HG03135 (cell line): ENCODE results near the gene BRIX1.
"Not testable (repeated sequence)": the region's sequence is repeated elsewhere in the genome, so short reads cannot be mapped to it uniquely, and the experiment has no call there.

Experiments used
- ATAC-seq: cut with Tn5 transposase; IDR thresholded peaks from one replicate; pipeline ENCODE4 v1.9.1; 2021; ENCODE audit warnings: mild to moderate bottlenecking, moderate library complexity; ENCODE audit not compliant: unreplicated experiment

Gene BRIX1

DNA sequence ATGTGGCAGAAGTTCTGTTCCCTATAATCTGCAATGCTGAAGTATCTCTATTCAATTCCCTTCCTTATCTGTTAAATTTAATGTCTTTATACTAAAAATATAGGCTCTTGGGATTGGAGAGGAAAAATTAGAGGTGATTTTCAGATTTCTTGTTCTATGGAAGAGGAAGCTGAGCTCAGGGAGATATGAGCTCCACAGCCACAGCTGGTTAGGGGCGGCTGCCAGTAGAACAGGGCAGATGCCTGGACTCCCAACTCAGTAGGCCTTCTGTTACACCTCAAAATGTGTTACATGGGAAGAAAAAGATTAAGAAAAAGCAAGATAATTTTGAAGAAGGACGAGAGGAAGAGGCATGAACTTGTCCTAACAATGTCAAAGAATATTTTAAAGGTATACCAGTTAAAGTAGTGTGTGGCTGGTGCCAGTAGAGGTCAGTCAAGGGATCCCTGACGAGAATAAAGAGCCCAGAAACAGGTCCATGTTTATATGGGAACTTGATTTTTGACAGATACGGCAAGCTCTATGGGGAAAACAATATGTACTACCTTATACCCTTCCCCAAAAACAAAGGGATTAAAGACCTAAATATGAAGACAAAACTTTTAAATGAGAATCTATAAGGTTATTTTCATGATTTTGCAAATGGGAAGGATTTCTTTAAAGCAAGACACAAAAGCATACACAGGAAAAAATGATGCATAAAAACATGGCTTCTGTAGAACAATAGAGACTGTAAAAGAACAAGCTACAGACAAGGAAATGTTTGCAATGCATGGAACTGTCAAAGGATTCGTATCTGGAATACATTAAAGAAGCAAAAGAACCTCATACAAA lies 42.6 kb downstream of the BRIX1 start:
- no peak for ATAC-seq

DNA sequence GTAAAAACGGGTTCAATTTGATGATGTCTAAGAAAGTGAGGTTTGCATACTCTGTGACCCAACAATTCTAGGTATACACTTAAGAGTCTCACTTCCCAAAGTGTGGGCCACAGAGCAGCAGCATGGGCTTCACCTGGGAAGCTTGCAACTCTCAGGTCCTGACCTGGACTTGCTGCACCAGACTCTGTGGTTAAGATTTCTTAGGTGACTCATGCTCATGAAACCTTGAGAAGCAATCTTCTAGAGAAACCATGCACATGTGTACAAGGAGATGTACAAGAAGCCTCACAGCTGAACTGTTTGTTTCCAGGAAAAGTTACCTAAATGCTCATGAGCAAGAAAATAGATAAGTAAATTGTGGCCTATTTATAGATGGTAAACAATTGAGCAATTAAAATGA lies 43.8 kb downstream of the BRIX1 start:
- ATAC-seq, result peak; percentile 87

DNA sequence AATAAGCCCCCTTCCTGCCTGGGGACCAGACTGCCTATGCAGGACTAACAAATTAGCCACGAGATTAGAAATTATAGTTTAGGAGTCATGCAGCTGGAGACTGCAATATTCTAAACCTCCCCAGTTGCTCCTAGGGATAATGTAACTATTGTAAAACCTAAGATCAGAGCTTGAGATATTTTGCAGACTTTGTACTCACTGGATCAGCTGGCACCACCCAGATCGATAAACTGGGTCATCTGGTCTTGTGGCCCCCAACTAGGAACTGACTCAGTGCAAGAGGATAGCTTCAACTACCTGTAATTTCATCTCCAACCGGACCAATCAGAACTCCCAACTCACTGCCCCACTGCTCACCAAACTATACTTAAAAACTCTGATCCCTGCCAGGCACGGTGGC lies 52.0 kb downstream of the BRIX1 start:
- ATAC-seq, result no peak

DNA sequence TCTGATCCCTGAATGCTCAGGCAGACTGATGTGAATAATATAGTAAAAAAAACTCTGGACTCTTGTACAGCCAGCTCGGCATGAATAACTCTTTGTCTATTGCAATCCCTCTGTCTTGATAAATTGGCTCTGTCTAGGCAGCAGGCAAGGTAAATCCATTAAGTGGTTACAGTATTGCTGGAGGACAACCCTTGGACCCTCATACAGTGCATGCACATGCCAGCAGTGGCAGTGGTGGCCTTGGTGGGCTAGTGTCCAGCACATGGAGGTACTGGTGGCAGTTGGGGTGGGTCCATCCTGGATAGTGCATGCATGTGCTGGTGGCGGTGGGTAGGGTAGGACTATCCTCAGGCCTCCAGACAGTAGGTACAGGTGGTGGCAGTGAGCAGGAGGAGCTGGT lies 52.7 kb downstream of the BRIX1 start:
- ATAC-seq, result no peak

DNA sequence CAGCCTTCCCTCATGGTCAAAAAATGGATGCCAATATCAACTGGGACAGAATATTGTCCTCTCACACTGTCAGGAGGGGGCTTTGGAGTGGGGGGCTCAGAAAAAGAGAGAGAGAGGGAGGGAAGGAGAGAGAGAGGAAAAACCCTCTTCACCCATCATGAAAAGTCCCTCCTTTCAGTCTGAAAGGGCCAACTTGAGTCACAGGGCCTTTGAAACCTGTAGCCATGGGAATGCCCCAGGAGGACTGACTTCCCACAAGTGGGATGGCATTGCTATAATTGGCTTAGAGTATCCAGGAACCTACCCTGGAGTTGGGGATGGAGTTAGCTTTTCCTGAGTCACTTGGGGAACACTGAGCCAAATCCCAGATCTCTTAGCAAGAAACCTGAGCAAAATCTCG lies 55.0 kb downstream of the BRIX1 start:
- no peak for ATAC-seq

DNA sequence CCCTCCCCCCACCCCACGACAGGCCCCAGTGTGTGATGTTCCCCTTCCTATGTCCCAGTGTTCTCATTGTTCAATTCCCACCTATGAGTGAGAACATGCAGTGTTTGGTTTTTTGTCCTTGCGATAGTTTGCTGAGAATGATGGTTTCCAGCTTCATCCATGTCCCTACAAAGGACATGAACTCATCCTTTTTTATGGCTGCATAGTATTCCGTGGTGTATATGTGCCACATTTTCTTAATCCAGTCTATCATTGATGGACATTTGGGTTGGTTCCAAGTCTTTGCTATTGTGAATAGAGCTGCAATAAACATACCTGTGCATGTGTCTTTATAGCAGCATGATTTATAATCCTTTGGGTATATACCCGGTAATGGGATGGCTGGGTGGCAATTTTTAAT lies 56.1 kb downstream of the BRIX1 start:
- not testable (repeated sequence) for ATAC-seq
